ENCODE data around the gene BTAF1. TPM values are rescaled to one million over a fixed set of nuclear protein-coding genes. Genes with fewer than 3 reads are reported as not detected.

Gene BTAF1
- total RNA-seq, 1 experiment from 2014 or later = 45.2 TPM

- Histone ChIP-seq H4K91ac (ENCODE audit: insufficient read length, low read depth, low read length) (no peak overlapping the region), H3K18ac (ENCODE audit: insufficient read length, low read depth, low read length) (no peak overlapping the region), H3K4me1 (ENCODE audit: insufficient read depth, low read length) (no peaks in the 10 kb centered on the region), H3K9me3 (ENCODE audit: control insufficient read depth, low read depth, low read length) (no peaks in the 10 kb centered on the region), H3K4me2 (ENCODE audit: insufficient read depth, insufficient read length, low read length) (no peak overlapping the region), H3K56ac (ENCODE audit: insufficient read length, low read depth, low read length) (no peak overlapping the region), H3T11ph (ENCODE audit: low read length) (no peak overlapping the region), H3K27ac (ENCODE audit: insufficient read length, low read depth, low read length) (no peak overlapping the region), H2AFZ (ENCODE audit: low read length) (no peak overlapping the region), H4K20me1 (ENCODE audit: control insufficient read depth, insufficient read depth, insufficient read length) (no peaks in the 10 kb centered on the region), H3K4ac (ENCODE audit: low read depth, low read length) (no peak overlapping the region), H3K14ac (ENCODE audit: insufficient read depth, low read length) (no peak overlapping the region), H2AK5ac (ENCODE audit: insufficient read length, low read length) (no peak overlapping the region), H2BK120ac (ENCODE audit: low read depth, low read length, poor library complexity, severe bottlenecking) (no peak overlapping the region), H3K79me2 (ENCODE audit: insufficient read depth, low read length) (no peaks in the 10 kb centered on the region), H2BK15ac (ENCODE audit: low read depth, low read length) (no peak overlapping the region), H3K9ac (ENCODE audit: extremely low read depth, insufficient read length, low read length) (no peak overlapping the region), H3K23me2 (ENCODE audit: insufficient read length, low read depth, low read length, poor library complexity, severe bottlenecking) (no peaks in the 10 kb centered on the region), H2BK20ac (ENCODE audit: low read depth, low read length, poor library complexity, severe bottlenecking) (no peak overlapping the region), H4K8ac (replicated peaks; ENCODE audit: insufficient read length, low read depth, low read length) (no peak overlapping the region), H4K5ac (ENCODE audit: insufficient read length, low read depth, low read length) (no peak overlapping the region), H3K79me1 (ENCODE audit: insufficient read depth, low read depth, low read length, poor library complexity, severe bottlenecking) (no peaks in the 10 kb centered on the region), H3K23ac (ENCODE audit: insufficient read length, low read depth, low read length) (no peak overlapping the region), H2BK5ac (ENCODE audit: insufficient read length, low read length) (no peak overlapping the region), H3K27me3 (ENCODE audit: insufficient read depth, low read length) (no peaks in the 10 kb centered on the region; the same call in 1 of the 2 replicates), H2BK12ac (ENCODE audit: insufficient read length, low read depth, low read length) (no peak overlapping the region)
- no peak overlapping the region for H3K4me3 Mint-ChIP-seq
- no peak for DNase-seq
- no peaks in the 10 kb centered on the region for H3K27me3 Mint-ChIP-seq (ENCODE audit: low read depth)
- no peaks in the 10 kb centered on the region for H3K9me3 Mint-ChIP-seq
- TF ChIP-seq CTCF (conservative IDR thresholded peaks at IDR 0.05) = no peak
- WGBS (ENCODE audit: extremely low coverage, insufficient read length, low lambda C conversion rate) = no CpG with 5 or more reads among the region's 5 CpGs
- no peaks in the 10 kb centered on the region for H3K4me1 Mint-ChIP-seq
- peak overlapping the region in 1 of 3 experiments; percentile 1; a peak in 3 of 7 replicates for H3K27ac Mint-ChIP-seq
- H3K36me3 Mint-ChIP-seq (ENCODE audit: insufficient read depth in 1 of 3, low read depth in 3 of 3) = peaks cover 3 to 40% (median 20%) of the 10 kb centered on the region in 3 experiments; a peak in 6 of 7 replicates
Observed at GRCh38 chr10:91976317-91977051, 52.9 kb downstream of the BTAF1 start.
